Measurements from ENCODE around the gene RAB31. TPM values are rescaled to one million over a fixed set of nuclear protein-coding genes. Genes with fewer than 3 reads are reported as not detected.

Gene RAB31
- total RNA-seq, 1 donor from 2014 or later = 19.7 TPM

DNA sequence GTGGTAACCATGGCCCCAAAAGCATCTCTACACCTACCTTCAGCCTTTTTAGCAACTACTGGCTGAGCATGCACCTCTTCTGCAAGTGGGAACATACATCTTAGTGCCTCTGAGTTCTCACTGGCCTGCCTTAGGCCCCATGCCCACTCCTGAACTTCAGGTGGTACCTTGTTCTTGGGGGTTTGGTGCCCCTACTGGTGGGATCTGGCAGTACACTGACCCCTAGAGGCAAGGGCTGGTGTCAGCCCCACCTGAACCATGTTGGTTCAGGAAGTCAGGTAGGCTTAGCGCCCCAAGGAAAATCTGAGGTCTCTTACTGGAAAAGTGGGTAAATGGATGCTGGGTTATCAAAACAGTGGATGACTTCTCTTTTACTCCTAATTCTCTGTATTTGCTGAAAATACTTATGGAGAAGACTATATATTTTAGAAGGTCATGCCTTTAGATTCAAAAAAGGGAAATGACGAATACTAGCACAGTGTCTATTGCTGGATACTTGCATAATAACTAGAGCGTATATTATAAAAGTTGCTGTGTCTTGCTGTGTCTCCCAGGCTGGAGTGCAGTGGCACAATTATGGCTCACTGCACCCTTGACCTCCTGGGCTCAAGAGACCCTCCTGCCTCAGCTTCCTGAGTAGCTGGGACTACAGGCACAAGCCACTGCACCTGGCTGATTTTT, 84.6 kb downstream of the RAB31 start:
- TF ChIP-seq, protein P1, sequence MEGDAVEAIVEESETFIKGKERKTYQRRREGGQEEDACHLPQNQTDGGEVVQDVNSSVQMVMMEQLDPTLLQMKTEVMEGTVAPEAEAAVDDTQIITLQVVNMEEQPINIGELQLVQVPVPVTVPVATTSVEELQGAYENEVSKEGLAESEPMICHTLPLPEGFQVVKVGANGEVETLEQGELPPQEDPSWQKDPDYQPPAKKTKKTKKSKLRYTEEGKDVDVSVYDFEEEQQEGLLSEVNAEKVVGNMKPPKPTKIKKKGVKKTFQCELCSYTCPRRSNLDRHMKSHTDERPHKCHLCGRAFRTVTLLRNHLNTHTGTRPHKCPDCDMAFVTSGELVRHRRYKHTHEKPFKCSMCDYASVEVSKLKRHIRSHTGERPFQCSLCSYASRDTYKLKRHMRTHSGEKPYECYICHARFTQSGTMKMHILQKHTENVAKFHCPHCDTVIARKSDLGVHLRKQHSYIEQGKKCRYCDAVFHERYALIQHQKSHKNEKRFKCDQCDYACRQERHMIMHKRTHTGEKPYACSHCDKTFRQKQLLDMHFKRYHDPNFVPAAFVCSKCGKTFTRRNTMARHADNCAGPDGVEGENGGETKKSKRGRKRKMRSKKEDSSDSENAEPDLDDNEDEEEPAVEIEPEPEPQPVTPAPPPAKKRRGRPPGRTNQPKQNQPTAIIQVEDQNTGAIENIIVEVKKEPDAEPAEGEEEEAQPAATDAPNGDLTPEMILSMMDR (conservative IDR thresholded peaks at IDR 0.05) = peak; percentile 73
- Mint-ChIP-seq H3K4me3 (no peak overlapping the region), H3K9me3 (peaks cover 5% of the 10 kb centered on the region), H3K4me1 (ENCODE audit: unreplicated experiment) (peaks cover 6% of the 10 kb centered on the region), H3K27ac (no peak overlapping the region), H3K27me3 (no peaks in the 10 kb centered on the region), H3K36me3 (peaks cover 13% of the 10 kb centered on the region)
- DNase-seq (ENCODE audit: extremely low spot score, unreplicated experiment) = no peak

DNA sequence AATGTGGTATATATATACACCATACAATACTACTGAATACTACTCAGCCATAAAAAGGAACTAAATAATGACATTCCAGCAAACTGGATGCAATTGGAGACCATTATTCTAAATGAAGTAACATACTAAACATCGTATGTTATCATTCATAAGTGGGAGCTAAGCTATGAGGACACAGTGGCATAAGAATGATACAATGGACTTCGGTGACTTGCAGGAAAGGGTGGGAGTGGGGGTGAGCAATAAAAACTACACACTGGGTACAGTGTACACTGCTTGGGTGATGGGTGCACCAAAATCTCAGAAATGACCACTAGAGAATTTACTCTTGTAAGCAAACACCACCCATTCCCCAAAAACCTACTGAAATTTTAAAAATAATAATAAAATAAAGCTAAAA, 87.9 kb downstream of the RAB31 start:
- H3K27ac Mint-ChIP-seq = no peak overlapping the region
- H3K9me3 Mint-ChIP-seq = no peaks in the 10 kb centered on the region

DNA sequence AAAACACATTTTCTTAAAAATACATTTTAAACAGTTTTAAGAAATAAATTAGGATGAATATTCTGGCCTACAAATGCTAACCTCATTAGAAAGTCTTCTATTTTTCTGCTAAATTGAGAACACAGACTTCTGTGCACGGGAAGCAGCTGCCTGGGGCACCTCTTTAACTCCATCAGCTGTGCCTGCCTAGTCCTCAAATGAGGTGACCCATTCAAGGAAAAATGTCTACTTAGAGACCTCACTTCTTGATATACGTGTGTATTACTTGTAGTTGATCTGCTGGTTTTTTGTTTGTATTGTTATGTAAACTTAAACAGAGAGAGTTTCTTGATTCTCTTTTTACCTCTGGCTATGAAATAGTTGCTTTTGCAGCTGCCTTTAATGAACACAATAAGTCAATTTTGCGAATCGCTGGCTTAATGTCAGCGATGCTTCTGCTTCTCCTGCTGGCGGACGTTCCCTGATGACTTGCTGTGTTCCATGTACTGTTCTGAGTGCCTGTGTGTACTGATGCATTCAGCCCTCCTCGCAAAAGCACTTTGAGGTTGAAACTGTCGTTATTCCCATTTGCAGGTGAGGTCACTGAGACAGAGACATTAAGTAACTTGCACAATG, 88.9 kb downstream of the RAB31 start:
- peaks cover 13% of the 10 kb centered on the region for H3K36me3 Mint-ChIP-seq
- peaks cover 6% of the 10 kb centered on the region for H3K4me1 Mint-ChIP-seq (ENCODE audit: unreplicated experiment)
- H3K27me3 Mint-ChIP-seq = no peaks in the 10 kb centered on the region
- H3K27ac Mint-ChIP-seq = no peak overlapping the region
- TF ChIP-seq, protein P1 (conservative IDR thresholded peaks at IDR 0.05) = no peak
- no peak for DNase-seq (ENCODE audit: extremely low spot score, unreplicated experiment)
- H3K9me3 Mint-ChIP-seq = no peaks in the 10 kb centered on the region
- H3K4me3 Mint-ChIP-seq = no peak overlapping the region

More for the DNA sequence above, 87.9 kb downstream of the RAB31 start:
- no peak for DNase-seq (ENCODE audit: extremely low spot score, unreplicated experiment)
- Mint-ChIP-seq H3K36me3 (peaks cover 13% of the 10 kb centered on the region), H3K27me3 (no peaks in the 10 kb centered on the region), H3K4me3 (no peak overlapping the region), H3K4me1 (ENCODE audit: unreplicated experiment) (peaks cover 6% of the 10 kb centered on the region)
- TF ChIP-seq, protein P1 (conservative IDR thresholded peaks at IDR 0.05) = no peak

DNA sequence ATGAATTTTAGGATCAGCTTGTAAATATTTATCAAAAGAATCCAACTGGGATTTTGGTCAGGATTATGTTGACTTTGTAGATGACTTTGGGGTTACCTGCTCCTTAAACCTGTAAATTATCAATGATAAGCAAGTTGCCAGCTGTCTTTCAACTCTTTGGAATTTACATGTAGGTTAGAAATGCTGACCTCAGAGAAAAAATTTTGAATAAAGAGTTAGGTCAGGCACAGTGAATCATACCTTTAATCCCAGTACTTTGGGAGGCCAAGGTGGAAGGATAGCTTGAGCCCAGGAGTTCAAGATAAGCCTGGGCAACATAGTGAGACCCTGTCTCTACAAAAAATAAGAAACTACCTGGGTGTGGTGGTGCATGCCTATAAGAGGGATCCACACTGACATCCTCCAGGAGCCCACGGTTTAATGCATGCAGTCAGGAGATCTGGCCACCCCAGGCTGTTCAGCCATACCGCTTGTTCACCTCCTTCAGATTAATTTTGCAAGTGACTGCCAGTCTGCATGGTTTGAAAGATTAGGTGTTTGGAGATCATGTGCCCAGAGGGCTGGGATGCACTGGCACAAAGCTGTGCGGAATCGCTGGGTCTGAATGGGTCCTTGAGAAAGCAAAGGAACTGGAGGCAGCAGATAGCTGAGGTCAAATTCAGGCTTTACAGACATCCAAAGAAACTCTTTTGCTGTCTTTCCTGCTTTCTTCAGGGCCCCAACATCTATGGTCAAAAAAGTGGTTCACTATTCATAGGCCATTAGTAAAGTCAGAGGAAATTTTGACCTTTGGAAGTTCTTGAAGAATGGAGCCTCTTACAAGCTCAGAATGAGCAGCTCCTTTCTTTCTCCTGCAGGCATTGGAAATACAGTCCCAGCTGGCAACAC, 94.3 kb downstream of the RAB31 start:
- TF ChIP-seq, protein P1 (conservative IDR thresholded peaks at IDR 0.05) = no peak
- no peaks in the 10 kb centered on the region for H3K36me3 Mint-ChIP-seq
- H3K4me3 Mint-ChIP-seq = no peak overlapping the region
- peaks cover 20% of the 10 kb centered on the region for H3K4me1 Mint-ChIP-seq (ENCODE audit: unreplicated experiment)
- H3K9me3 Mint-ChIP-seq = no peaks in the 10 kb centered on the region
- no peaks in the 10 kb centered on the region for H3K27me3 Mint-ChIP-seq
- no peak overlapping the region for H3K27ac Mint-ChIP-seq
- no peak for DNase-seq (ENCODE audit: extremely low spot score, unreplicated experiment)

DNA sequence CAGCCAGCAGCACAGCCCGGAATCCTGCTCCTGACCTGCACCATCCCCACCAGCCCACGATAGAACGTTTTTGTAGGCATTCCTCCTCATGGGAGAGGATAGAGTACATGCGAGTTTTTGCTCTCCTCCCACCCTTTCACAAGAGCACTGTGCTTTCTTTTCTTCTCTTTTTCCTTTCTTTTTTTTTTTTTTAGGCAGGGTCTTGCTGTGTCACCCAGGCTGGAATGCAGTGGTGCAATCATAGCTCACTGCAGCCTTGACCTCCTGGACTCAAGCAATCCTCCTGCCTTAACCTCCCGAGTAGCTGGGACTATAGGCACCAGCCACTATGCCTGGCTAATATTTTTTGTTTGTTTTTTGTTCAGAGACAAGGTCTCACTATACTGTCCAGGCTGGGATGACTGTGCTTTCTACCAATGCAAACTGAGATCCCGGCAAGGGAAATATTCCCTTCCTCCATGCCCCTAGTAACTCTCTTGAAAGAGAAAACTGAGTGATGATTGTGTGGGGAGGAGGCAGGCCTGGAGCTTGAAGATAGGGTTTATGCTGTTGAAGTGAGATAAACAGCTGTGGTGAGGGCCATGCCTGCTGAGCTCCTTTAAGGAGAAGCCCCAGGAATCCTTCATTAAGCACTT, 95.1 kb downstream of the RAB31 start:
- no peak for DNase-seq (ENCODE audit: extremely low spot score, unreplicated experiment)
- Mint-ChIP-seq H3K4me3 (no peak overlapping the region), H3K4me1 (ENCODE audit: unreplicated experiment) (peaks cover 21% of the 10 kb centered on the region), H3K27ac (no peak overlapping the region), H3K36me3 (no peaks in the 10 kb centered on the region), H3K27me3 (no peaks in the 10 kb centered on the region), H3K9me3 (no peaks in the 10 kb centered on the region)
- TF ChIP-seq, protein P1 (conservative IDR thresholded peaks at IDR 0.05) = no peak

Data from type B pancreatic cell (in vitro differentiated cells).